ENCODE data around the gene ATP1A3. TPM values are rescaled to one million over a fixed set of nuclear protein-coding genes. Genes with fewer than 3 reads are reported as not detected.

The ATP1A3 gene
- total RNA-seq, 4 donors from 2014 or later = not detected

GRCh38 chr19:41945135-41945766 lies 48.8 kb downstream of the ATP1A3 start:
- no peak for TF ChIP-seq CTCF (IDR thresholded peaks at IDR 0.05; ENCODE audit: low read depth)

- no peak for TF ChIP-seq CTCF (IDR thresholded peaks at IDR 0.05; ENCODE audit: low read depth)
These were observed 49.7 kb downstream of the ATP1A3 start for GRCh38 chr19:41944336-41944735.

- no peak for TF ChIP-seq CTCF (IDR thresholded peaks at IDR 0.05; ENCODE audit: low read depth)
These were observed 52.4 kb downstream of the ATP1A3 start for GRCh38 chr19:41941410-41942202.

GRCh38 chr19:41940731-41941409 lies 53.2 kb downstream of the ATP1A3 start:
- no peak for TF ChIP-seq CTCF (IDR thresholded peaks at IDR 0.05; ENCODE audit: low read depth)

GRCh38 chr19:41939861-41940730 lies 53.9 kb downstream of the ATP1A3 start:
- no peak for TF ChIP-seq CTCF (IDR thresholded peaks at IDR 0.05; ENCODE audit: low read depth)

- TF ChIP-seq CTCF (IDR thresholded peaks at IDR 0.05; ENCODE audit: low read depth) = no peak
These were observed 56.2 kb downstream of the ATP1A3 start for GRCh38 chr19:41937525-41938468.
